Measurements from ENCODE around the gene FGFRL1.

- TF ChIP-seq CTCF (IDR thresholded peaks at IDR 0.05; ENCODE audit: low read depth, low read length), result no peak
- TF ChIP-seq EZH2phosphoT487 (IDR thresholded peaks at IDR 0.05; ENCODE audit: low read depth), result no peak
Measured at GRCh38 chr4:1056671-1057402, 45.4 kb downstream of the FGFRL1 start.
